ENCODE data around the gene ITGB1BP1.

- TF ChIP-seq, protein P1, sequence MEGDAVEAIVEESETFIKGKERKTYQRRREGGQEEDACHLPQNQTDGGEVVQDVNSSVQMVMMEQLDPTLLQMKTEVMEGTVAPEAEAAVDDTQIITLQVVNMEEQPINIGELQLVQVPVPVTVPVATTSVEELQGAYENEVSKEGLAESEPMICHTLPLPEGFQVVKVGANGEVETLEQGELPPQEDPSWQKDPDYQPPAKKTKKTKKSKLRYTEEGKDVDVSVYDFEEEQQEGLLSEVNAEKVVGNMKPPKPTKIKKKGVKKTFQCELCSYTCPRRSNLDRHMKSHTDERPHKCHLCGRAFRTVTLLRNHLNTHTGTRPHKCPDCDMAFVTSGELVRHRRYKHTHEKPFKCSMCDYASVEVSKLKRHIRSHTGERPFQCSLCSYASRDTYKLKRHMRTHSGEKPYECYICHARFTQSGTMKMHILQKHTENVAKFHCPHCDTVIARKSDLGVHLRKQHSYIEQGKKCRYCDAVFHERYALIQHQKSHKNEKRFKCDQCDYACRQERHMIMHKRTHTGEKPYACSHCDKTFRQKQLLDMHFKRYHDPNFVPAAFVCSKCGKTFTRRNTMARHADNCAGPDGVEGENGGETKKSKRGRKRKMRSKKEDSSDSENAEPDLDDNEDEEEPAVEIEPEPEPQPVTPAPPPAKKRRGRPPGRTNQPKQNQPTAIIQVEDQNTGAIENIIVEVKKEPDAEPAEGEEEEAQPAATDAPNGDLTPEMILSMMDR (IDR thresholded peaks at IDR 0.05): no peak
- TF ChIP-seq POLR2A (IDR thresholded peaks at IDR 0.05): no peak
- no peak for TF ChIP-seq EP300 (IDR thresholded peaks at IDR 0.05)
Measured at GRCh38 chr2:9391961-9392720, 31.2 kb downstream of the ITGB1BP1 start.

All from sigmoid colon (tissue), 4 donors.